ENCODE measurements around the gene HSPG2.

HSPG2 gene

DNA sequence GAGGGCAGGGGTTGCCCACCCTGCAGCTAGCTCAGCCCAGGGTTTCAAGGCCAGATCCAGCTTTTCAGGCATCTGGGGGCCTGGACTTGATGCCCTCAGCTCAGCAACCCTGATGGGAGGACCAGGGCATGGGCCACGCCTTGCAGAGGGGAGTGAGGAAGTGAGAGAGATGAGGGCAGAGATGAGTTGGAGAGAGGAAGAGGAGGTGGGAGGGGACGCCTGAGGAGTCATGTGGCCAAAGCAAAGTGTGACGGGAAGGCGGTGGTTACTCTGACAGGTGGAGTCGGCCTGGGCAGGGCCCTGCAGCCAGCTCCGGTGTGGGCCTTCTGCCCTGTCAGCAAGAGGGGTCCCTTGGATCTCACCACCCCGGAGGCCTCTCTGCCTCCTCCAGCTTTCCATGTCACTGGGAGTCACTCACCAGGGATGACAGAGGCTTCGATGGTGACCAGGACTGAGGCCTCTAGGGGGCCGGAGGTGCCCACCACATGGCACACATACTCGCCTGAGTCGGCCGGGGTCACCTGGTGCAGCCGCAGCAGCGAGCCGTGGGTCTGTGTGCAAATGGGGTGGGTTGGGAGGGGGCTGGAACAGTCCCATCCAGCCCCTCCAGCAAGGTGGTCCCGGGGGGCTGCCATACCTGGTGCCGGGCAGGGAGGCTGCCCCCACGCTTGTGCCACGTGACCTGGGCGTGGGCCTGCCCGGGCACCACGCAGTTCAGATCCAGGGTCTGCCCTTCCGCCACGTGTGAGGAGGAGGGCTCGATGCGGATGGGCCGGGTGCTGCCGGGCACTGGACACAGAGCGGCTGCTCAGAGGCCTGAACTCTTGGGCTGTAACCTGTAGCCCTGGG, 84.6 kb downstream of the HSPG2 start:
- no peak for TF ChIP-seq TEAD4 (IDR thresholded peaks at IDR 0.05)
- TF ChIP-seq, protein P1, sequence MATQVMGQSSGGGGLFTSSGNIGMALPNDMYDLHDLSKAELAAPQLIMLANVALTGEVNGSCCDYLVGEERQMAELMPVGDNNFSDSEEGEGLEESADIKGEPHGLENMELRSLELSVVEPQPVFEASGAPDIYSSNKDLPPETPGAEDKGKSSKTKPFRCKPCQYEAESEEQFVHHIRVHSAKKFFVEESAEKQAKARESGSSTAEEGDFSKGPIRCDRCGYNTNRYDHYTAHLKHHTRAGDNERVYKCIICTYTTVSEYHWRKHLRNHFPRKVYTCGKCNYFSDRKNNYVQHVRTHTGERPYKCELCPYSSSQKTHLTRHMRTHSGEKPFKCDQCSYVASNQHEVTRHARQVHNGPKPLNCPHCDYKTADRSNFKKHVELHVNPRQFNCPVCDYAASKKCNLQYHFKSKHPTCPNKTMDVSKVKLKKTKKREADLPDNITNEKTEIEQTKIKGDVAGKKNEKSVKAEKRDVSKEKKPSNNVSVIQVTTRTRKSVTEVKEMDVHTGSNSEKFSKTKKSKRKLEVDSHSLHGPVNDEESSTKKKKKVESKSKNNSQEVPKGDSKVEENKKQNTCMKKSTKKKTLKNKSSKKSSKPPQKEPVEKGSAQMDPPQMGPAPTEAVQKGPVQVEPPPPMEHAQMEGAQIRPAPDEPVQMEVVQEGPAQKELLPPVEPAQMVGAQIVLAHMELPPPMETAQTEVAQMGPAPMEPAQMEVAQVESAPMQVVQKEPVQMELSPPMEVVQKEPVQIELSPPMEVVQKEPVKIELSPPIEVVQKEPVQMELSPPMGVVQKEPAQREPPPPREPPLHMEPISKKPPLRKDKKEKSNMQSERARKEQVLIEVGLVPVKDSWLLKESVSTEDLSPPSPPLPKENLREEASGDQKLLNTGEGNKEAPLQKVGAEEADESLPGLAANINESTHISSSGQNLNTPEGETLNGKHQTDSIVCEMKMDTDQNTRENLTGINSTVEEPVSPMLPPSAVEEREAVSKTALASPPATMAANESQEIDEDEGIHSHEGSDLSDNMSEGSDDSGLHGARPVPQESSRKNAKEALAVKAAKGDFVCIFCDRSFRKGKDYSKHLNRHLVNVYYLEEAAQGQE (IDR thresholded peaks at IDR 0.05; ENCODE audit: low read depth): no peak
- no peak for TF ChIP-seq ZBTB7A (IDR thresholded peaks at IDR 0.05; ENCODE audit: low read depth)
- no peak for TF ChIP-seq RAD21 (IDR thresholded peaks at IDR 0.05; ENCODE audit: low read depth)
- no peak for TF ChIP-seq TCF12 (IDR thresholded peaks at IDR 0.05; ENCODE audit: low read depth)

DNA sequence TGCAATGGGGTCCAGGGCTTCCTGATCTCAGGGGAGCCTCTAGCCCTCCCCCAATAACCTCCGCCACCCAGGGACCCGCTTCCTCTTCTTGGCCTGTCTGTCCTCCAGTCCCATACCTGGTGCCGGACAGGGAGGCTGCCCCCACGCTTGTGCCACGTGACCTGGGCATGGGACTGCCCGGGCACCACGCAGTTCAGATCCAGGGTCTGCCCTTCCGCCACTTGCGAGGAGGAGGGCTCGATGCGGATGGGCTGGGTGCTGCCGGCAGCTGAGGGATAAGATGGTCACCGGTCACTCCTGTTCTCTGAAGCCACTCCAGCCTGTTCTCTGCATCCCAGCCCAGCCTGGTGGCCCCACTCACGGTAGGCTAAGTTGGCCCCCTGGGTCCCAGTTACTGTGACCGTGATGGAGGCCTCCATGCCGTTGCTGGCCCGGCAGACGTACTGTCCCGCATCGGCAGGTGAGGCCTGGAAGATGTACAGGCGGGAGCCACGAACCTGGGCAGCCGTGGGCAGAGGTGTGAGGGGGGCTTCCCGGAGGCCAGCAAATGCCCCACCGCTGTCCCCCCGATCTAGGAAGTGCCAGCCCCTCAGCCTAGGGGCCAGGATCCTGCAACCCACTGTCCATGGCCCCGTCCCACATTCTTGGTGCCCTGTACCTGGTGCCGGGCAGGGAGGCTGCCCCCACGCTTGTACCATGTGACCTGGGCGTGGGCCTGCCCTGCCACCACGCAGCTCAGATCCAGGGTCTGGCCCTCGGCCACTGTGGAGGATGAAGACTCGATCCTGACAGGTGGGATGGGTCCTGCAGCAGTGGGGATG, 85.5 kb downstream of the HSPG2 start:
- TF ChIP-seq, protein P1 (IDR thresholded peaks at IDR 0.05; ENCODE audit: low read depth): no peak
- TF ChIP-seq TAF1 (IDR thresholded peaks at IDR 0.05; ENCODE audit: low read depth) (no peak), EP300 (IDR thresholded peaks at IDR 0.05; ENCODE audit: borderline replicate concordance) (no peak), EGR1 (IDR thresholded peaks at IDR 0.05) (no peak), TEAD4 (IDR thresholded peaks at IDR 0.05) (no peak), FOXM1 (IDR thresholded peaks at IDR 0.05; ENCODE audit: borderline replicate concordance, low read depth) (no peak), TCF12 (IDR thresholded peaks at IDR 0.05; ENCODE audit: low read depth) (no peak), CEBPB (IDR thresholded peaks at IDR 0.05) (no peak), YY1 (IDR thresholded peaks at IDR 0.05; ENCODE audit: low read depth) (no peak), NFIC (IDR thresholded peaks at IDR 0.05) (no peak), ZBTB7A (IDR thresholded peaks at IDR 0.05; ENCODE audit: low read depth) (no peak), RAD21 (IDR thresholded peaks at IDR 0.05; ENCODE audit: low read depth) (no peak), CREB1 (IDR thresholded peaks at IDR 0.05; ENCODE audit: low read depth) (no peak), USF1 (IDR thresholded peaks at IDR 0.05) (no peak)
- TF ChIP-seq, protein P2, sequence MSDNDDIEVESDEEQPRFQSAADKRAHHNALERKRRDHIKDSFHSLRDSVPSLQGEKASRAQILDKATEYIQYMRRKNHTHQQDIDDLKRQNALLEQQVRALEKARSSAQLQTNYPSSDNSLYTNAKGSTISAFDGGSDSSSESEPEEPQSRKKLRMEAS (IDR thresholded peaks at IDR 0.05): no peak

DNA sequence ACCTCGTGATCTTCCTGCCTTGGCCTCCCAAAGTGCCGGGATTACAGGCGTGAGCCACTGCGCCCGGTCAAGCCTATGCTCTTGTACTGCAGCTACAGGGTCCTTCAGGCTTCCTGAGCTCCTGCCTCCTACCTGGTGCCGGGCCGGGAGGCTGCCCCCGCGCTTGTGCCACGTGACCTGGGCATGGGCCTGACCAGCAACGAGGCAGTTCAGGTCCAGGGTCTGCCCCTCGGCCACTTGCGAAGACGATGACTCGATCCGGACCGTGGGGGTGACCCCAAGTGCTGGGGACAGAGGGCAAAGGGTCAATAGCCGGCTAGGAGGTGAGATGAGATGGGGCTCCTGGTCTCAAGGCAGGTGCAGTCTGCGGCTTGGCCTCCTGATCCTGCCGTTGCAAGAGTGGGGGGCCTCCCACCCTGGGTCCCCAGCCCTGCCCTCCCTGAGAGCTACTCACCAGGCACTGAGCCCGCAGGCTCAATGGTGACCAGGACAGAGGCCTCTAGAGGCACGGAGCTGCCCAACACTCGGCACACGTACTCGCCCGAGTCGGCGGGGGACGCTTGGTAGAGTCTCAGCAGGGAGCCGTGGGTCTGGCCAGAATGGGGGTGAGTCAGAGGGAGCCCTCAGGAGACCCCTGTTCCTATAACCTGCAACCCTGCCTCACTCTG, 87.1 kb downstream of the HSPG2 start:
- TF ChIP-seq CREB1 (IDR thresholded peaks at IDR 0.05; ENCODE audit: low read depth): no peak
- TF ChIP-seq ZBTB7A (IDR thresholded peaks at IDR 0.05; ENCODE audit: low read depth): no peak
- TF ChIP-seq FOXM1 (IDR thresholded peaks at IDR 0.05; ENCODE audit: borderline replicate concordance, low read depth): no peak
- TF ChIP-seq, protein P2 (IDR thresholded peaks at IDR 0.05): no peak

- TF ChIP-seq CREB1 (IDR thresholded peaks at IDR 0.05; ENCODE audit: low read depth) (no peak), TCF12 (IDR thresholded peaks at IDR 0.05; ENCODE audit: low read depth) (no peak), EP300 (IDR thresholded peaks at IDR 0.05; ENCODE audit: borderline replicate concordance) (no peak), CEBPB (IDR thresholded peaks at IDR 0.05) (no peak), USF1 (IDR thresholded peaks at IDR 0.05) (no peak), TAF1 (IDR thresholded peaks at IDR 0.05; ENCODE audit: low read depth) (no peak), ZBTB7A (IDR thresholded peaks at IDR 0.05; ENCODE audit: low read depth) (no peak), YY1 (IDR thresholded peaks at IDR 0.05; ENCODE audit: low read depth) (no peak)
- TF ChIP-seq, protein P2 (IDR thresholded peaks at IDR 0.05): no peak
- TF ChIP-seq, protein P1 (IDR thresholded peaks at IDR 0.05; ENCODE audit: low read depth): no peak
Observed at GRCh38 chr1:21848524-21849174, 88.5 kb downstream of the HSPG2 start.
